SK-N-SH (cell line): ENCODE data around the gene ADAMTS1. TPM values are rescaled to one million over a fixed set of nuclear protein-coding genes. Genes with fewer than 3 reads are reported as not detected.

Source experiments
- CTCF ChIA-PET: fragments of 300-600, 350-600 bp; formaldehyde crosslinking; extraction: SDS; loops from one replicate; lab custom pipeline; 2021; lab: Yijun Ruan, JAX
- POLR2A ChIA-PET: fragments of 350-600 bp; sonication (Branson Sonifier 250); formaldehyde crosslinking; extraction: SDS; loops from one replicate; lab custom pipeline; 2020; ENCODE audit warnings: antibody characterized with exemption, inconsistent platforms; lab: Yijun Ruan, JAX
- DNase-seq: peaks from one replicate; pipeline ENCODE4 v3.0.0; 2012
- H2AFZ ChIP-seq: fragments of 200-600 bp; sonication (generic); 2 replicates; pipeline ENCODE4 v1.8.1; 2016; ENCODE audit warnings: antibody characterized with exemption, mild to moderate bottlenecking, low read depth
- H3F3A ChIP-seq: fragments of 200-600 bp; sonication (generic); replicated peaks from 2 replicates; pipeline ENCODE3; 2016; ENCODE audit warnings: antibody characterized with exemption, mild to moderate bottlenecking; ENCODE audit not compliant: insufficient read depth
- H3K27ac ChIP-seq, 2 experiments: fragments of 200-500 bp in 1 of 2; fragments of 200-600 bp in 1 of 2; sonication (Bioruptor generic) in 1 of 2; sonication (generic), shearing (Covaris generic) in 1 of 2; 2 replicates each; pipeline versions ENCODE4 v1.5.1 to v1.6.1; 2014 to 2016; ENCODE audit warnings: low read depth in 2 of 2, inconsistent platforms in 1 of 2, low read length in 1 of 2, mild to moderate bottlenecking in 1 of 2, mixed read lengths in 1 of 2
- H3K27me3 ChIP-seq: fragments of 200-600 bp; sonication (generic), shearing (Covaris generic); 2 replicates; pipeline ENCODE4 v1.6.1; 2016; ENCODE audit warnings: mixed run types; ENCODE audit not compliant: insufficient read depth
- H3K36me3 ChIP-seq, 2 experiments: fragments of 200-500 bp in 1 of 2; fragments of 200-600 bp in 1 of 2; sonication (Bioruptor generic) in 1 of 2; sonication (generic) in 1 of 2; replicated peaks in 1 of 2; 2 replicates each; pipeline versions ENCODE3 to v1.5.1; 2014 to 2016; ENCODE audit warnings: low read length in 1 of 2, mild to moderate bottlenecking in 1 of 2; ENCODE audit not compliant: insufficient read depth in 2 of 2, control insufficient read depth in 1 of 2
- H3K4me1 ChIP-seq, 2 experiments: fragments of 200-500 bp in 1 of 2; fragments of 200-600 bp in 1 of 2; sonication (Bioruptor generic) in 1 of 2; sonication (generic), shearing (Covaris generic) in 1 of 2; 2 replicates each; pipeline versions ENCODE4 v1.5.1 to v1.6.1; 2014 to 2016; ENCODE audit warnings: low read depth in 1 of 2, low read length in 1 of 2, mixed run types in 1 of 2; ENCODE audit not compliant: insufficient read depth in 2 of 2, control insufficient read depth in 1 of 2
- H3K4me2 ChIP-seq: fragments of 200-600 bp; sonication (generic), shearing (Covaris generic); 2 replicates; pipeline ENCODE4 v1.6.1; 2017; ENCODE audit warnings: mixed run types
- H3K4me3 ChIP-seq, 2 experiments: fragments of 200-500 bp in 1 of 2; fragments of 200-600 bp in 1 of 2; sonication (Bioruptor generic) in 1 of 2; sonication (generic), shearing (Covaris generic) in 1 of 2; 2 replicates each; pipeline versions ENCODE4 v1.5.1 to v1.8.1; 2014 to 2016; ENCODE audit warnings: low read depth in 2 of 2, inconsistent platforms in 1 of 2, low read length in 1 of 2, mild to moderate bottlenecking in 1 of 2, mixed read lengths in 1 of 2, moderate library complexity in 1 of 2
- H3K79me2 ChIP-seq: fragments of 200-600 bp; sonication (generic); 2 replicates; pipeline ENCODE4 v1.8.1; 2017; ENCODE audit warnings: mild to moderate bottlenecking; ENCODE audit not compliant: insufficient read depth
- H3K9ac ChIP-seq: fragments of 200-600 bp; sonication (generic); 2 replicates; pipeline ENCODE4 v1.6.1; 2017; ENCODE audit warnings: mixed run types
- H3K9me2 ChIP-seq: fragments of 200-600 bp; sonication (generic); 2 replicates; pipeline ENCODE4 v1.6.1; 2017; ENCODE audit warnings: mixed run types
- H3K9me3 ChIP-seq: fragments of 200-600 bp; sonication (generic); 2 replicates; pipeline ENCODE4 v1.6.1; 2017; ENCODE audit warnings: mixed run types, mild to moderate bottlenecking, moderate library complexity
- H4K20me1 ChIP-seq: fragments of 200-600 bp; sonication (generic); 2 replicates; pipeline ENCODE4 v1.6.1; 2017; ENCODE audit warnings: mild to moderate bottlenecking, mixed run types; ENCODE audit not compliant: insufficient read depth
- EZH2phosphoT487 ChIP-seq: fragments of 200-600 bp; sonication (generic); IDR thresholded peaks from 2 replicates; pipeline ENCODE4 v1.6.1; 2017; ENCODE audit warnings: low read depth, mixed run types, mild to moderate bottlenecking, antibody characterized with exemption, moderate library complexity, borderline replicate concordance
- FOXJ3 ChIP-seq: sonication (generic); formaldehyde crosslinking; IDR thresholded peaks from 2 replicates; pipeline ENCODE4 v1.5.1; 2020; ENCODE audit warnings: mild to moderate bottlenecking, missing genetic modification reagents
- FOXM1 ChIP-seq: IDR thresholded peaks from 2 replicates; pipeline ENCODE4 v1.4.0; 2012; ENCODE audit warnings: low read depth, mild to moderate bottlenecking
- GATA2 ChIP-seq: sonication (generic); formaldehyde crosslinking; IDR thresholded peaks from 2 replicates; pipeline ENCODE4 v1.5.0; 2020; ENCODE audit warnings: mild to moderate bottlenecking, missing genetic modification reagents
- JUND ChIP-seq: IDR thresholded peaks from 2 replicates; pipeline ENCODE4 v1.4.0; 2012
- MEF2A ChIP-seq: IDR thresholded peaks from 2 replicates; pipeline ENCODE4 v1.4.0; 2012; ENCODE audit warnings: low read depth, borderline replicate concordance
- NFIC ChIP-seq: IDR thresholded peaks from 2 replicates; pipeline ENCODE4 v1.4.0; 2012; ENCODE audit warnings: borderline replicate concordance
- POLR2AphosphoS5 ChIP-seq: IDR thresholded peaks from 2 replicates; pipeline ENCODE4 v1.6.1; 2012; ENCODE audit warnings: low read depth, low read length
- RXRA ChIP-seq: IDR thresholded peaks from 2 replicates; pipeline ENCODE4 v1.4.0; 2012; ENCODE audit warnings: low read depth, mild to moderate bottlenecking, borderline replicate concordance
- SMC3 ChIP-seq: IDR thresholded peaks from 2 replicates; pipeline ENCODE4 v1.6.1; 2012; ENCODE audit warnings: low read depth, low read length, improper control_type of control experiment
- WGBS: methylation state at CpG from one replicate; pipeline ENCODE4 v1.1.6; 2017; ENCODE audit warnings: low lambda C conversion rate; 5-methylcytosine and 5-hydroxymethylcytosine counted together
- polyA plus RNA-seq, 3 experiments: library from polyadenylated mRNA; depleted of rRNA; stranded (reverse); fragments of >200 nt; gene quantifications; 2 replicates each; pipeline ENCODE4 v1.2.3, GENCODE V29; 2012
- TF ChIP-seq, protein P1 (sequence below): IDR thresholded peaks from 2 replicates; pipeline ENCODE4 v1.4.0; 2012; ENCODE audit warnings: low read depth, borderline replicate concordance

ADAMTS1 gene
- polyA plus RNA-seq, 1 of the 3 experiments (the other 2 are of a cell fraction): 137 TPM

DNA sequence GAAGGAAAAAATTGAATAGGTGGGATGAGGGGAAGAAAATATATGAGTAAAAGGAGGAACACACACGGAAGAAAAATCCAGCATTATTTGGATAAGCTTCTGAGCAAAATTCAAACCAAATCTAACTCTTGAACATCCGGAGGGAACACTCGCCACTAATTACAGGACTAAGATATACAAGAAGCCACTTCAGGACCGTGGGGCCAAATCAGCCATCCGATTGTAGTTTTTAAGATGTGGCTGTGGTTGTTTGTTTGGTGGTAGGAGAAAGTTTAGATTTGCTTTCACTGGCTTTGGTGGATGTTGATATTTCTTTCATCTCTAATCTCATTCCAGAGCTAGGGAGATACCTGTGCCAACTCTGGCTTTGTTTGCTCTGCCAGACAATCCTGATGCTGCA is 43.7 kb upstream of the ADAMTS1 start:
- H3K4me2 ChIP-seq: no peak overlapping the region
- H3K27ac ChIP-seq: no peak overlapping the region
- no peaks in the 10 kb centered on the region for H4K20me1 ChIP-seq
- no peak for TF ChIP-seq FOXJ3
- POLR2A ChIA-PET: no interaction called here
- H3K9me3 ChIP-seq: no peaks in the 10 kb centered on the region
- peaks cover 0 to 5% of the 10 kb centered on the region in 2 experiments; a peak in 2 of 4 replicates for H3K4me1 ChIP-seq
- no peak overlapping the region for H2AFZ ChIP-seq
- no peaks in the 10 kb centered on the region for H3K27me3 ChIP-seq
- WGBS: 76% methylated on average over 5 of the region's 5 CpGs
- H3F3A ChIP-seq: no peaks in the 10 kb centered on the region
- no peaks in the 10 kb centered on the region for H3K9me2 ChIP-seq
- H3K4me3 ChIP-seq: no peak overlapping the region
- DNase-seq: no peak
- CTCF ChIA-PET: interaction anchor here (1.0 kb wide), 1 partner anchor 28 kb away, joined by 3 read pairs; no protein-coding TSS in a partner anchor
- H3K36me3 ChIP-seq: no peaks in the 10 kb centered on the region
- no peaks in the 10 kb centered on the region for H3K79me2 ChIP-seq
- H3K9ac ChIP-seq: no peak overlapping the region

DNA sequence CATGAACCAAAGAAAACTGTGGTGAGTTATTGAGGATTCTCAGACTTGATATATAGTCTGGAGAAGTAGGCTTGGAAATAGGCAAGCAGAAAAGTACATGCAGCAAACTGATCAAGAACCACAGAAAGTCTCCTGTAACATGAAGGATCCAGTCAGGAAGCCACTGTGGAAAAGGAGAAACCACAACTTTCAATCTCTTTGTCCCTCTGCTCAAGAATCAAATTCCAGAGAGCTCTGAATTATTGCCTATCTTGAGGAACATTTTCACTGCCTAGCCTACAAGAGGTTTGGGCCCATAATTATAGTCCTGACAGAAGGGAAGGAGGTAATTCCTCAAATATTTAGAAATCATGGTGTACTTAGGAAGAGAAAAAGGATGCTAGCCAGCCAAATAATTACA is 43.0 kb upstream of the ADAMTS1 start:
- DNase-seq: no peak
- no peaks in the 10 kb centered on the region for H4K20me1 ChIP-seq
- no peaks in the 10 kb centered on the region for H3K9me2 ChIP-seq
- H3K27me3 ChIP-seq: no peaks in the 10 kb centered on the region
- ChIA-PET CTCF (interaction anchor here (1.0 kb wide), 1 partner anchor 29 kb away, joined by 3 read pairs; no protein-coding TSS in a partner anchor), POLR2A (no interaction called here)
- no peak overlapping the region for H3K4me3 ChIP-seq
- H2AFZ ChIP-seq: no peak overlapping the region
- H3K4me1 ChIP-seq: peaks cover 0 to 5% of the 10 kb centered on the region in 2 experiments; a peak in 2 of 4 replicates
- H3K79me2 ChIP-seq: no peaks in the 10 kb centered on the region
- H3K36me3 ChIP-seq: no peaks in the 10 kb centered on the region
- TF ChIP-seq POLR2AphosphoS5 (no peak), MEF2A (no peak), JUND (no peak), RXRA (no peak), EZH2phosphoT487 (no peak)
- TF ChIP-seq, protein P1, sequence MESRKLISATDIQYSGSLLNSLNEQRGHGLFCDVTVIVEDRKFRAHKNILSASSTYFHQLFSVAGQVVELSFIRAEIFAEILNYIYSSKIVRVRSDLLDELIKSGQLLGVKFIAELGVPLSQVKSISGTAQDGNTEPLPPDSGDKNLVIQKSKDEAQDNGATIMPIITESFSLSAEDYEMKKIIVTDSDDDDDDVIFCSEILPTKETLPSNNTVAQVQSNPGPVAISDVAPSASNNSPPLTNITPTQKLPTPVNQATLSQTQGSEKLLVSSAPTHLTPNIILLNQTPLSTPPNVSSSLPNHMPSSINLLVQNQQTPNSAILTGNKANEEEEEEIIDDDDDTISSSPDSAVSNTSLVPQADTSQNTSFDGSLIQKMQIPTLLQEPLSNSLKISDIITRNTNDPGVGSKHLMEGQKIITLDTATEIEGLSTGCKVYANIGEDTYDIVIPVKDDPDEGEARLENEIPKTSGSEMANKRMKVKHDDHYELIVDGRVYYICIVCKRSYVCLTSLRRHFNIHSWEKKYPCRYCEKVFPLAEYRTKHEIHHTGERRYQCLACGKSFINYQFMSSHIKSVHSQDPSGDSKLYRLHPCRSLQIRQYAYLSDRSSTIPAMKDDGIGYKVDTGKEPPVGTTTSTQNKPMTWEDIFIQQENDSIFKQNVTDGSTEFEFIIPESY: no peak
- no peak overlapping the region for H3K9ac ChIP-seq
- H3F3A ChIP-seq: no peaks in the 10 kb centered on the region
- H3K4me2 ChIP-seq: no peak overlapping the region
- no peaks in the 10 kb centered on the region for H3K9me3 ChIP-seq
- peak overlapping the region in 1 of 2 experiments; percentile 6; a peak in 1 of 4 replicates for H3K27ac ChIP-seq

DNA sequence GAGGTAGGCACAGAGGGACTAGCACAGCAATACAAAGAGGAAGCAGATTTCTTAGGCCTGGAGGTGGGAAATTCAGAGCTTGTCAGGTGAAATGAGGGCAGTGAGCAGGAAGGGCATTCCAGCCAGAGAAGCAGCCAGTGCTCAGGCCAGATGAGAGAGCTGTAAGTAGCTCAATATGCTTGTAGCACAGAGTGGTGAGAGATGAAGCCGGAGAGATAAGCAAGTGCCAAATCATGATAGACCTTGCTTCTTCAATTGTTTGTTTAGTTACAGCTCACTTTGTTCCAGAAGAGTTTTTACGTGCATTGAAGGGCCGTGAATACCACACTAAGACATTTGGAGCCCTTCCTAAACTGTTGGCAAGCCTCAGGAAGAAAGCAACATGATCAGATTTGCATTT is 42.0 kb upstream of the ADAMTS1 start:
- Histone ChIP-seq H3K9ac (no peak overlapping the region), H4K20me1 (no peaks in the 10 kb centered on the region), H3K9me3 (no peaks in the 10 kb centered on the region), H2AFZ (no peak overlapping the region), H3K36me3 (no peaks in the 10 kb centered on the region), H3K27me3 (no peaks in the 10 kb centered on the region), H3K79me2 (no peaks in the 10 kb centered on the region), H3F3A (no peaks in the 10 kb centered on the region), H3K9me2 (no peaks in the 10 kb centered on the region), H3K4me3 (no peak overlapping the region), H3K4me1 (peaks cover 0 to 5% of the 10 kb centered on the region in 2 experiments; a peak in 2 of 4 replicates), H3K4me2 (no peak overlapping the region), H3K27ac (no peak overlapping the region; a peak in 1 of 4 replicates)
- ChIA-PET POLR2A (no interaction called here), CTCF (interaction anchor here (0.6 kb wide), 2 partner anchors 45 to 1562 kb away, joined by 3 read pairs; no protein-coding TSS in a partner anchor)
- peak; percentile 43; the same call in 1 of the 2 replicates for TF ChIP-seq NFIC
- peak; percentile 12; the same call in 1 of the 2 replicates for TF ChIP-seq GATA2 (CRISPR knock-in tag)
- TF ChIP-seq FOXM1: no peak
- TF ChIP-seq SMC3: no peak
- DNase-seq: no peak
- WGBS: 31% methylated on average over 3 of the region's 3 CpGs
